ENCODE data around the gene RNF111. TPM values are rescaled to one million over a fixed set of nuclear protein-coding genes. Genes with fewer than 3 reads are reported as not detected.

RNF111 gene
- polyA plus RNA-seq, 1 donor from 2014 or later: 25.8 TPM

DNA sequence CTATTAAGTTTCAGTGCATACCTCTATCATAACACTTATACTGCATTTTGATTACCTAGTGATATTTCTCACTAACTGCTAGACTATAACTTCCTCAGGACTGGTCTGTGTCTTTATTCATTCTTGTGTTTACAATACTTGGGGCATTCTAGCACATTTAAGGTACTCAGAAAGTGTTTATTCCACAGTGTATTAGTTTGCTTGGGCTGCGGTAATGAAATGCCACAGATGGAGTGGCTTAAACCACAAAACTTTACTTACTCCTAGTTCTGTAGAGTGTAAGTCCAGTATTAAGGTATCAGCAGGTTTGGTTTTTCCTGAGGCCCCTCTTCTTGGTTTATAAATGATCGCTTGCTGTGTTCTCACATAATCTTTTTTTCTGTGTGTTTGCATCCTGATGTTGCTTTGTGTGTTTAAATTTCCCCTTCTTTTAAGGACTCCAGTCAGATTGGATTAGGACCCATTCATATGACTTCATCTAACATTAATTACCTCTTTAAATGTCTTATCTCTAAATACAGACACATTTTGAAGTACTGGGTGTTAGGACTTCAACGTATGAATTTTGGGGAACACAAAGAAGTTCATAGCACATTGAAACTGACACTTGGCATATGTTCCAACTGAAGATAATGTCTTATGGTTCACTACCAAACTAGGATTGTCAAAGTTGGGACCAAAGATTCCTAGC is 23.9 kb downstream of the RNF111 start:
- H2AFZ ChIP-seq (ENCODE audit: low read depth, low read length): no peak overlapping the region
- H3K9me2 ChIP-seq (ENCODE audit: insufficient read depth, low read length): no peaks in the 10 kb centered on the region
- H3K4me3 ChIP-seq (ENCODE audit: low read length): no peak overlapping the region
- no peaks in the 10 kb centered on the region for H3K27me3 ChIP-seq (ENCODE audit: insufficient read depth, low read depth, low read length)
- H3K79me2 ChIP-seq (replicated peaks; ENCODE audit: insufficient read depth, low read length): peaks cover 44% of the 10 kb centered on the region
- no peak overlapping the region for H3K9ac ChIP-seq (ENCODE audit: low read length)
- TF ChIP-seq, protein P1, sequence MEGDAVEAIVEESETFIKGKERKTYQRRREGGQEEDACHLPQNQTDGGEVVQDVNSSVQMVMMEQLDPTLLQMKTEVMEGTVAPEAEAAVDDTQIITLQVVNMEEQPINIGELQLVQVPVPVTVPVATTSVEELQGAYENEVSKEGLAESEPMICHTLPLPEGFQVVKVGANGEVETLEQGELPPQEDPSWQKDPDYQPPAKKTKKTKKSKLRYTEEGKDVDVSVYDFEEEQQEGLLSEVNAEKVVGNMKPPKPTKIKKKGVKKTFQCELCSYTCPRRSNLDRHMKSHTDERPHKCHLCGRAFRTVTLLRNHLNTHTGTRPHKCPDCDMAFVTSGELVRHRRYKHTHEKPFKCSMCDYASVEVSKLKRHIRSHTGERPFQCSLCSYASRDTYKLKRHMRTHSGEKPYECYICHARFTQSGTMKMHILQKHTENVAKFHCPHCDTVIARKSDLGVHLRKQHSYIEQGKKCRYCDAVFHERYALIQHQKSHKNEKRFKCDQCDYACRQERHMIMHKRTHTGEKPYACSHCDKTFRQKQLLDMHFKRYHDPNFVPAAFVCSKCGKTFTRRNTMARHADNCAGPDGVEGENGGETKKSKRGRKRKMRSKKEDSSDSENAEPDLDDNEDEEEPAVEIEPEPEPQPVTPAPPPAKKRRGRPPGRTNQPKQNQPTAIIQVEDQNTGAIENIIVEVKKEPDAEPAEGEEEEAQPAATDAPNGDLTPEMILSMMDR (IDR thresholded peaks at IDR 0.05; ENCODE audit: poor library complexity, severe bottlenecking): no peak
- TF ChIP-seq SMC3 (conservative IDR thresholded peaks at IDR 0.05; ENCODE audit: poor library complexity) (no peak), POLR2AphosphoS5 (IDR thresholded peaks at IDR 0.05) (no peak), MXI1 (conservative IDR thresholded peaks at IDR 0.05; ENCODE audit: poor library complexity, severe bottlenecking) (no peak), TAF1 (IDR thresholded peaks at IDR 0.05; ENCODE audit: low read depth) (no peak), EZH2 (IDR thresholded peaks at IDR 0.05; ENCODE audit: borderline replicate concordance, insufficient read depth, low read length, poor library complexity, severe bottlenecking) (no peak), RAD21 (conservative IDR thresholded peaks at IDR 0.05) (no peak), EP300 (conservative IDR thresholded peaks at IDR 0.05; ENCODE audit: poor library complexity, severe bottlenecking) (no peak)
- TF ChIP-seq, protein P2, sequence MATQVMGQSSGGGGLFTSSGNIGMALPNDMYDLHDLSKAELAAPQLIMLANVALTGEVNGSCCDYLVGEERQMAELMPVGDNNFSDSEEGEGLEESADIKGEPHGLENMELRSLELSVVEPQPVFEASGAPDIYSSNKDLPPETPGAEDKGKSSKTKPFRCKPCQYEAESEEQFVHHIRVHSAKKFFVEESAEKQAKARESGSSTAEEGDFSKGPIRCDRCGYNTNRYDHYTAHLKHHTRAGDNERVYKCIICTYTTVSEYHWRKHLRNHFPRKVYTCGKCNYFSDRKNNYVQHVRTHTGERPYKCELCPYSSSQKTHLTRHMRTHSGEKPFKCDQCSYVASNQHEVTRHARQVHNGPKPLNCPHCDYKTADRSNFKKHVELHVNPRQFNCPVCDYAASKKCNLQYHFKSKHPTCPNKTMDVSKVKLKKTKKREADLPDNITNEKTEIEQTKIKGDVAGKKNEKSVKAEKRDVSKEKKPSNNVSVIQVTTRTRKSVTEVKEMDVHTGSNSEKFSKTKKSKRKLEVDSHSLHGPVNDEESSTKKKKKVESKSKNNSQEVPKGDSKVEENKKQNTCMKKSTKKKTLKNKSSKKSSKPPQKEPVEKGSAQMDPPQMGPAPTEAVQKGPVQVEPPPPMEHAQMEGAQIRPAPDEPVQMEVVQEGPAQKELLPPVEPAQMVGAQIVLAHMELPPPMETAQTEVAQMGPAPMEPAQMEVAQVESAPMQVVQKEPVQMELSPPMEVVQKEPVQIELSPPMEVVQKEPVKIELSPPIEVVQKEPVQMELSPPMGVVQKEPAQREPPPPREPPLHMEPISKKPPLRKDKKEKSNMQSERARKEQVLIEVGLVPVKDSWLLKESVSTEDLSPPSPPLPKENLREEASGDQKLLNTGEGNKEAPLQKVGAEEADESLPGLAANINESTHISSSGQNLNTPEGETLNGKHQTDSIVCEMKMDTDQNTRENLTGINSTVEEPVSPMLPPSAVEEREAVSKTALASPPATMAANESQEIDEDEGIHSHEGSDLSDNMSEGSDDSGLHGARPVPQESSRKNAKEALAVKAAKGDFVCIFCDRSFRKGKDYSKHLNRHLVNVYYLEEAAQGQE (IDR thresholded peaks at IDR 0.05; ENCODE audit: borderline replicate concordance): no peak
- no peak overlapping the region for H3K27ac ChIP-seq (ENCODE audit: low read length)
- no peaks in the 10 kb centered on the region for H3F3A ChIP-seq (ENCODE audit: insufficient read depth, low read length, poor library complexity, severe bottlenecking)
- no peaks in the 10 kb centered on the region for H3K36me3 ChIP-seq (ENCODE audit: insufficient read depth, low read length)
- no peak overlapping the region for H3K4me2 ChIP-seq (ENCODE audit: low read length)
- H4K20me1 ChIP-seq (ENCODE audit: insufficient read depth): no peaks in the 10 kb centered on the region
- H3K9me3 ChIP-seq (ENCODE audit: low read length): no peaks in the 10 kb centered on the region

- Histone ChIP-seq H3K9me2 (ENCODE audit: insufficient read depth, low read length) (no peaks in the 10 kb centered on the region), H3K79me2 (replicated peaks; ENCODE audit: insufficient read depth, low read length) (peaks cover 45% of the 10 kb centered on the region), H3K27me3 (ENCODE audit: insufficient read depth, low read depth, low read length) (no peaks in the 10 kb centered on the region), H3K4me3 (ENCODE audit: low read length) (no peak overlapping the region), H3F3A (ENCODE audit: insufficient read depth, low read length, poor library complexity, severe bottlenecking) (no peaks in the 10 kb centered on the region), H3K27ac (ENCODE audit: low read length) (no peak overlapping the region), H3K4me2 (ENCODE audit: low read length) (no peak overlapping the region), H4K20me1 (ENCODE audit: insufficient read depth) (no peaks in the 10 kb centered on the region), H3K9ac (ENCODE audit: low read length) (no peak overlapping the region), H3K36me3 (ENCODE audit: insufficient read depth, low read length) (no peaks in the 10 kb centered on the region), H2AFZ (ENCODE audit: low read depth, low read length) (no peak overlapping the region), H3K9me3 (ENCODE audit: low read length) (no peaks in the 10 kb centered on the region)
- TF ChIP-seq EZH2 (IDR thresholded peaks at IDR 0.05; ENCODE audit: borderline replicate concordance, insufficient read depth, low read length, poor library complexity, severe bottlenecking): no peak
- no peak for TF ChIP-seq POLR2AphosphoS5 (IDR thresholded peaks at IDR 0.05)
- no peak for TF ChIP-seq SMC3 (conservative IDR thresholded peaks at IDR 0.05; ENCODE audit: poor library complexity)
- no peak for TF ChIP-seq MXI1 (conservative IDR thresholded peaks at IDR 0.05; ENCODE audit: poor library complexity, severe bottlenecking)
- TF ChIP-seq EP300 (conservative IDR thresholded peaks at IDR 0.05; ENCODE audit: poor library complexity, severe bottlenecking): no peak
- TF ChIP-seq RAD21 (conservative IDR thresholded peaks at IDR 0.05): no peak
These were observed 25.9 kb downstream of the RNF111 start for GRCh38 chr15:59013246-59013873.
